Skeletal muscle satellite cell (primary cell): ENCODE data around the gene GTF2I.
"Not testable (repeated sequence)": the region's sequence is repeated elsewhere in the genome, so short reads cannot be mapped to it uniquely, and the experiment has no call there.

ENCODE experiments used
- H3K27me3 ChIP-seq: 2 replicates; pipeline ENCODE4 v1.7.0; 2013; ENCODE audit warnings: low read length; ENCODE audit not compliant: control insufficient read depth, insufficient read depth
- H3K36me3 ChIP-seq: 2 replicates; pipeline ENCODE4 v1.7.0; 2013; ENCODE audit warnings: mild to moderate bottlenecking, control low read depth, low read length; ENCODE audit not compliant: insufficient read depth
- H3K4me1 ChIP-seq: 2 replicates; pipeline ENCODE4 v1.7.0; 2013; ENCODE audit warnings: low read length; ENCODE audit not compliant: control insufficient read depth, insufficient read depth
- H3K4me2 ChIP-seq: 2 replicates; pipeline ENCODE4 v1.7.0; 2013; ENCODE audit warnings: mild to moderate bottlenecking, low read length
- H3K4me3 ChIP-seq: 2 replicates; pipeline ENCODE4 v1.7.0; 2013; ENCODE audit warnings: low read length
- H3K9ac ChIP-seq: 2 replicates; pipeline ENCODE4 v1.7.0; 2013; ENCODE audit warnings: mild to moderate bottlenecking, low read depth, low read length, moderate library complexity
- H3K9me3 ChIP-seq: replicated peaks from 2 replicates; pipeline ENCODE4 v1.7.0; 2013; ENCODE audit warnings: mild to moderate bottlenecking, control low read depth, low read length

The GTF2I gene

DNA sequence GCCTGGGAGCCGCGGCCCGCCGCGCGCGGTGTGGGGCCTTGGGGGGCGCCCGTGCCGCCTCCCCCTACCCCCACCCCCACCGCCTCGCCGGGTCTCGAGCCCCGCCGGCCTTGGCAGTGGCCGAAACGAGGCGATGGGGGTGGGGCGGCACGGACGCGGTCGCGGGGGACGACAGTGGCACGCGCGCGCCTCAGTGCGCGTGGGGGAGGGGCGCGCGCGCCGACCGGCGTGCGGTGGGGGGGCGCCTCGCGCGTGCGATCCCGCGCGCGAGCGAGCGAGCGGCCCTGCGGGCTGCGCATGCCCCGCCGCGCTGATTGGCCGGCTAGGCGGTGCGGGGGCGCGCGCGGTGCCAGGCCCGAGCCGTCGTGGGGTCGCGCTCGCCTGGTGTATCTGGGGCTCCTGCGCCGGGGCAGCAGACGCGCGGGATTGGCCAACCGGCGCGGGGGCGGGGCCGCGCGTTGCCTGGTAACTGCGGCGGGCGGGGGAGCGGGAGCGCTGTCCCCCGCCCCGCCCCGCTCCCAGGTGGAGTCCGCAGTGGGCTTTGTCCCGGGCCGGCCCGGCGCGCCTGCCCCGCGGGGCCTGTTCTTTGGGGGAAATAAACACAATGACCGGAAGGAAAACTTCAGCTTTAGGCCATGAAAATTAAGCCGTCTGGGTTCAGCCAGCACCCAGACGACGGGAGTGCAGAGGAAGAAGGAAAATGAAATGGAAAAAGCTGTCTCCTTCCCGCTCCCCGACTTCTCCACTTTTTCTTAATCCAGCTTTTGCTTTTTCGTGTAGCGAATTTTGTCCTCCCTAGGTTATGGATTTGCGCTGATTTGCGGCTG, 873 bp downstream of the GTF2I start:
- H3K36me3 ChIP-seq: no peaks in the 10 kb centered on the region
- peak overlapping the region; percentile 93 for H3K9ac ChIP-seq
- H3K9me3 ChIP-seq: no peaks in the 10 kb centered on the region
- H3K4me3 ChIP-seq: peak overlapping the region; percentile 89
- H3K4me1 ChIP-seq: peaks cover 47% of the 10 kb centered on the region
- no peaks in the 10 kb centered on the region for H3K27me3 ChIP-seq
- H3K4me2 ChIP-seq: peak overlapping the region; percentile 84

GRCh38 chr7:74660202-74660601, 2.7 kb downstream of the GTF2I start:
- H3K27me3 ChIP-seq, H3K4me3 ChIP-seq, H3K9me3 ChIP-seq, H3K9ac ChIP-seq, H3K36me3 ChIP-seq: not testable (repeated sequence)
- peaks cover 50% of the 10 kb centered on the region for H3K4me1 ChIP-seq
- H3K4me2 ChIP-seq: peak overlapping the region; percentile 82

DNA sequence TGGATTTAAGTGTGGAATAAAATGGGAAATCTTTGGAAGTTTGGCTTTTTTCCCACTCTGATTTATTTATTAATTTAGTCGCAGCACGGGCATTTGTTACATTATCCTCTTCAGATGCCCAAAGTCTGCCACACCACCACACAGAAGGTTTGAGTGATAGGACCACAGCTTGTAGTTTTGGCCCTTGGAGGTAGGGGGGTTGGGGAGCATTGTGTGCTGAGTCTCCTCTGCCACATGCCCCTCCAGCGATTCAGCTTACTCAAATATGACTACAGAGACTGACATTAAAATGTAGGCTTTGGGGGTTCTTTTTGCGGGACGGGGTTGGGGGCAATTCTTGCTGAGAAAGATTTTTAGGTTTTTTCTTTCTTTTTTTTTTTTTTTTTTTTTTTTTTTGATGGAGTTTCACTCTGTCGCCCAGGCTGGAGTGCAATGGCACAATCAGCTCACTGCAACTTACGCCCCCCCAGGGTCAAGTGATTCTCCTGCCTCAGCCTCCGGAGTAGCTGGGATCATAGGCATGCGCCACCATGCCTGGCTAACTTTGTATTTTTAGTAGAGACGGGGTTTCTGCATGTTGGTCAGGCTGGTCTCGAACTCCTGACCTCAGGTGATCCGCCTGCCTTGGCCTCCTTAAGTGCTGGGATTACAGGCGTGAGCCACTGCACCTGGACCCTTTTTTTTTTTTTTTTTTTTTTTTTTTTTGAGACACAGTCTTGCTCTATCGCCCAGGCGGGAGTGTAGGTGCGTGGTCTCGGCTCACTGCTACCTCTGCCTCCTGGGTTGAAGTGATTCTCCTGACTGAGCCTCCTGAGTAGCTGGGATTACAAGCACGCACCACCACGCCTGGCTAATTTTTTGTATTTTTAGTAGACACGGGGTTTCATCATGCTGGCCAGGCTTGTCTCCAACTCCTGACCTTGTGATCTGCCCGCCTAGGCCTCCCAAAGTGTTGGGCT, 4.6 kb downstream of the GTF2I start:
- H3K4me1 ChIP-seq: peaks cover 39% of the 10 kb centered on the region
- H3K4me3 ChIP-seq, H3K9ac ChIP-seq: not testable (repeated sequence)

GRCh38 chr7:74665296-74665938, 7.9 kb downstream of the GTF2I start:
- no peak overlapping the region for H3K4me2 ChIP-seq
- peaks cover 29% of the 10 kb centered on the region for H3K4me1 ChIP-seq
- no peak overlapping the region for H3K9ac ChIP-seq
- H3K4me3 ChIP-seq: no peak overlapping the region
- peaks cover 3% of the 10 kb centered on the region for H3K36me3 ChIP-seq
- no peaks in the 10 kb centered on the region for H3K9me3 ChIP-seq
- H3K27me3 ChIP-seq: no peaks in the 10 kb centered on the region

More for the DNA sequence above, 4.6 kb downstream of the GTF2I start:
- H3K9me3 ChIP-seq, H3K27me3 ChIP-seq, H3K36me3 ChIP-seq: not testable (repeated sequence)
- peak overlapping the region; percentile 82 for H3K4me2 ChIP-seq

GRCh38 chr7:74667013-74667412, 9.5 kb downstream of the GTF2I start:
- not testable (repeated sequence) for H3K9me3 ChIP-seq

DNA sequence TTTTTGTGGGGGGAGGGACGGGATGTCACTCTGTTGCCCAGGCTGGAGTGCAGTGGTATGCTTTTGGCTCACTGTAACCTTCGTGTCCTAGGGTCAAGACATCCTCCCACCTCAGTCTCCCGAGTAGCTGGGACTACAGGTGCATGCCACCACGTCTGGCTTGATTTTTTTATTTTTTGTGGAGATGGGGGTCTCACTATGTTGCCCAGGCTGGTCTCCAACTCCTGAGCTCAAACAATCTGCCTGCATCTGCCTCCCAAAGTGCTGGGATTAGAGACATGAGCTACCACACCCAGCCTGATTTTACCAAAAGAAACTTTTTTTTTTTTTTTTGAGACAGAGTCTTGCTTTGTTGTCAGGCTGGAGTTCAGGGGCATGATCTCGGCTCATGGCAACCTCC, 10.0 kb downstream of the GTF2I start:
- not testable (repeated sequence) for H3K9me3 ChIP-seq, H3K9ac ChIP-seq, H3K4me3 ChIP-seq, H3K4me2 ChIP-seq, H3K27me3 ChIP-seq, H3K36me3 ChIP-seq
- peaks cover 11% of the 10 kb centered on the region for H3K4me1 ChIP-seq

More at GRCh38 chr7:74667013-74667412, 9.5 kb downstream of the GTF2I start:
- H3K4me3 ChIP-seq, H3K9ac ChIP-seq, H3K4me2 ChIP-seq, H3K27me3 ChIP-seq, H3K36me3 ChIP-seq: not testable (repeated sequence)
- peaks cover 13% of the 10 kb centered on the region for H3K4me1 ChIP-seq

DNA sequence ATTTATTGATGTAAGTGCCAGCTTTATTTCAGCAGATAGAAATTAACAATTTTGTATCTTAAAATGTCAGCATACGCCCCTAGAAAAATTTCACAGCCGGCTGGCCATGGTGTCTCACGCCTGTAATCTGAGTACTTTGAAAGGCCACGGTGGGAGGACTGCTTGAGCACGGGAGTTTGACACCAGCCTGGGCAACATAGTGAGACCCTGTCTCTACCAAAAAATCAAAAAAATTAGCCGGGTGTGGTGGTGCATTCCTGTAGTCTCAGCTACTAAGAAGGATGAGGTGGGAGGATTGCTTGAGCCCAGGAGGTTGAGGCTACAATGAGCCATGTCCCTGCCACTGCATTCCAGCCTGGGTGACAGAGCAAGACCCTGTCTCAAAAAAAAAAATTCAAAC, 14.1 kb downstream of the GTF2I start:
- H3K9ac ChIP-seq: no peak overlapping the region
- no peaks in the 10 kb centered on the region for H3K9me3 ChIP-seq
- no peaks in the 10 kb centered on the region for H3K4me1 ChIP-seq
- peaks cover 8% of the 10 kb centered on the region for H3K36me3 ChIP-seq
- H3K4me2 ChIP-seq: no peak overlapping the region
- no peaks in the 10 kb centered on the region for H3K27me3 ChIP-seq
- no peak overlapping the region for H3K4me3 ChIP-seq

- no peaks in the 10 kb centered on the region for H3K27me3 ChIP-seq
- H3K9ac ChIP-seq: no peak overlapping the region
These were observed 14.9 kb downstream of the GTF2I start for GRCh38 chr7:74672343-74672915.

GRCh38 chr7:74674166-74674565, 16.6 kb downstream of the GTF2I start:
- no peaks in the 10 kb centered on the region for H3K9me3 ChIP-seq
- H3K36me3 ChIP-seq: peaks cover 5% of the 10 kb centered on the region
- H3K4me1 ChIP-seq: no peaks in the 10 kb centered on the region

More at GRCh38 chr7:74672343-74672915, 14.9 kb downstream of the GTF2I start:
- no peaks in the 10 kb centered on the region for H3K9me3 ChIP-seq
- H3K4me1 ChIP-seq: no peaks in the 10 kb centered on the region
- peaks cover 5% of the 10 kb centered on the region for H3K36me3 ChIP-seq
- H3K4me3 ChIP-seq: no peak overlapping the region
- no peak overlapping the region for H3K4me2 ChIP-seq

GRCh38 chr7:74682829-74683228, 25.3 kb downstream of the GTF2I start:
- Histone ChIP-seq H3K4me2 (no peak overlapping the region), H3K27me3 (no peaks in the 10 kb centered on the region), H3K36me3 (no peaks in the 10 kb centered on the region), H3K4me3 (no peak overlapping the region), H3K4me1 (no peaks in the 10 kb centered on the region), H3K9ac (no peak overlapping the region), H3K9me3 (no peaks in the 10 kb centered on the region)

More at GRCh38 chr7:74674166-74674565, 16.6 kb downstream of the GTF2I start:
- Histone ChIP-seq H3K4me3 (no peak overlapping the region), H3K9ac (no peak overlapping the region), H3K4me2 (no peak overlapping the region), H3K27me3 (no peaks in the 10 kb centered on the region)

DNA sequence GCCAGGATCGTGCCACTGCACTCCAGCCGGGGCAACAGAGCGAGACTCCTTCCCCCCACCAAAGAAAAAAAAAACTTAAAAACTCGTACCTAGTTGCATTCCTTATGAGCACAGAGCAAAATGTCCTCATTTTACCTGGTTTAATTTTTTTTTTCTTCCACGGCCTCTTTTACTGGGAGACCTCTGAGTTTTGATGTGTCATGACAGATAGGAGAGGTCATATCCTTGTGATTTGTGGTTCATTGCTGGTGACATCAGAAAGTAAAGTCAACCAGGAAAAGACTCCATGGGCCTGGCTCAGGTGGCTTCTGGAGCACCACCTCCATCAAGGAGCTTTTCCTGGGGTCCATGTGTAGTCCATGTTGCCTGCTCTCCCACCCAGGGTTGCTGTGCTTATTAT, 26.3 kb downstream of the GTF2I start:
- Histone ChIP-seq H3K36me3 (peaks cover 2% of the 10 kb centered on the region), H3K9me3 (no peaks in the 10 kb centered on the region), H3K27me3 (no peaks in the 10 kb centered on the region), H3K4me3 (no peak overlapping the region), H3K9ac (no peak overlapping the region), H3K4me2 (no peak overlapping the region), H3K4me1 (no peaks in the 10 kb centered on the region)
